HG03565 (cell line): ENCODE measurements around the gene TXLNA.
A peak's percentile ranks its signal among the peaks of the same experiment; 100 is the strongest.

Experiments used
- ATAC-seq: cut with Tn5 transposase; IDR thresholded peaks from one replicate; pipeline ENCODE4 v1.9.1; 2021; ENCODE audit warnings: mild to moderate bottlenecking, moderate library complexity; ENCODE audit not compliant: unreplicated experiment

Gene TXLNA

GRCh38 chr1:32208469-32208868, 29.0 kb downstream of the TXLNA start:
- no peak for ATAC-seq

DNA sequence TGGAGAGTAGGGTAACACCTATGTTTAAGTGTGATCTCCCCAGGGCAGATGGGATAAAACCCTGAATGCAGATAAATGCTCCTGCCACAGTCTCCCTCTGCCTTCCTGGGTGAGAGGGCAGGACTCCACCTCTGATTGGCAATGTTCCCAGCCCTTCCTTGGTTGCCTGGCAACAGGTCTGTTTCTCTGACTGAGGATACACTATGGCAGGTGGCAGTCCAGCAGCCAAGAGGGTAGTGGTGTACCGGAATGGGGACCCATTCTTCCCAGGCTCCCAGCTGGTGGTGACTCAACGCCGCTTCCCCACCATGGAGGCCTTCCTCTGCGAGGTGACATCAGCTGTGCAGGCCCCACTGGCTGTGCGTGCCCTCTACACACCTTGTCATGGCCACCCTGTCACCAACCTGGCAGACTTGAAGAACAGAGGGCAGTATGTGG, 29.4 kb downstream of the TXLNA start, which contains the start of gene DCDC2B:
DCDC2B (plus strand) TSS at position 199 of the 438 bp plus-strand sequence; CDS start at position 204, 5 bp downstream.
- no peak for ATAC-seq

DNA sequence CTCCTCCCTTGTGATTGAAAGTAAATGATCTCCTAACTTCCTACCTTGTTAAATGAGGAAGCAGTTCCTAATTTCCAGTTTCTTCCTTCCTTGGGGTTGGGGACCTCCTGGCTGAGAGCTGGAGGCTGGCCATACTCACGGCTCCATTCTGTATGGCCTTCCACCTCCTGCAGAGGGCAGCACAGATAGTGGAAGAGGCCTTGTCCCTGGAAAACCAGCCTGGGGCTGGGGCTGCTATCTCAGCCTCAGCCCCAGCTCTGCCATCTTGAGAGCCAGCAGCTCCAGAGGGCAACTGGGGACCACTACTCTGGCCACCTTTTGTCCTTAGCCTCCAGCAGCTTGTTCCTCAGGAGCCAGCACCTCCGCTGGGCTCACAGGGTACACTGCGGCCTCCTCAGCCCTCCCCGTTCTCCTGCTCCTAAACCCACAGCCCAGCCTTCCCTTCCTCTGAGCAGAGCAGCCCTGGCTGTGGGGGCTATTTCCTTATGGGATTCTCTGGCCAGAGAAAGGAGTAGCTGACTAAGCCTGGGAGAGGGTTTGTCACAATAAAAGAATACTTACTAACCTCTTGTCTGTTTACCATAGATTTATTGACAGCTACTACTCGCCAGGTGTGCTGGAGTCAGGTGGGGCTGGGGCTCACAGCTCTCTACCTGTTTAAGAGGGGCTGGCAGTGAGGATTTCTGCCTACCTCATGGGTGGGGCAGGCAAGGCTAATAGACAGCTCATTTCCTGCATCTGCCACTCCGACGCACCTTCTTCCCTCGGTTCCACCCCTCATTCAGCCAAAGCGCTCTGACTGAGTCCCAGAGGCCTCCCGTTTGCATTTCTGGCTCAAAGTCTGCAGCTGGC, 36.4 kb downstream of the TXLNA start:
- ATAC-seq, result no peak

DNA sequence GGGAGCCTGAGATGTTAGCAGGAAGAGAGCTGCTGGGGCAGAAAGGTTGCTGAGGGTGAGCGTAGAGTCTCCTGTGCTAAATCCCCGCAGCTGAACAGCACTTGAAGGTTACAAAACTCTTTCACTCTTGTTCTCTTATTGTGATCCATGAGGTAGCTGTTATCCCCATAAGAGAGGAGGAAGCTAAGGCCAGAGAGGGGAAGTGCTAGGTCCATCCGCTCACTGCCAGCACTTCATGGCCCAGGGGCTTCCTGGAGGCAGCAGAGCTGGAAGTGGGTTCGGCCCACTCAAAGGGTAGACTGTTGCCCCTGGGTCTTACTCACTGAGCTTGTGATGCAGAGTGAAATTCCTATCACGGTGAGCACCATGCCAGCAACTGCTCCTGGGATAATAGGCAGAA, 37.1 kb downstream of the TXLNA start:
- no peak for ATAC-seq

GRCh38 chr1:32219022-32219421, 39.5 kb downstream of the TXLNA start:
- no peak for ATAC-seq

- ATAC-seq, result no peak
Observed at GRCh38 chr1:32220746-32221580, 41.5 kb downstream of the TXLNA start.

DNA sequence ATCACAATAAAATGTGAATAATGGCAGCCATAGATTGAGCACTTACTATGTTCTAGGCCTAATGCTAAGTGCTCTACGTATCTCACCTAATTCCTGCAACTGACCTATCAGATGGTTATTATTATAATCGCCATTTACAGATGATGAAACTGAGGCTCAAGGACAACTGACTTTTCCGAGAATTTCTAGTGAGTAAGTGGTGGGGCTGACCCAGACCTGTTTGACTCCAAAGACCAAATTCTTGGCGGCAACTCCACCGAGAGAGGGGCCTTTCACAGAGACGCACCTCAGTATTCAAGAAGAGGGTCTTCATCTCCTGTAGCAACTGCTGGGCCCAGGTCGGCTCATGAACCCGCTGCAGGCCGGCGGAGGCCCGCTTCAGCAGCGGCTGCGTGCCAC, 42.1 kb downstream of the TXLNA start:
- no peak for ATAC-seq

DNA sequence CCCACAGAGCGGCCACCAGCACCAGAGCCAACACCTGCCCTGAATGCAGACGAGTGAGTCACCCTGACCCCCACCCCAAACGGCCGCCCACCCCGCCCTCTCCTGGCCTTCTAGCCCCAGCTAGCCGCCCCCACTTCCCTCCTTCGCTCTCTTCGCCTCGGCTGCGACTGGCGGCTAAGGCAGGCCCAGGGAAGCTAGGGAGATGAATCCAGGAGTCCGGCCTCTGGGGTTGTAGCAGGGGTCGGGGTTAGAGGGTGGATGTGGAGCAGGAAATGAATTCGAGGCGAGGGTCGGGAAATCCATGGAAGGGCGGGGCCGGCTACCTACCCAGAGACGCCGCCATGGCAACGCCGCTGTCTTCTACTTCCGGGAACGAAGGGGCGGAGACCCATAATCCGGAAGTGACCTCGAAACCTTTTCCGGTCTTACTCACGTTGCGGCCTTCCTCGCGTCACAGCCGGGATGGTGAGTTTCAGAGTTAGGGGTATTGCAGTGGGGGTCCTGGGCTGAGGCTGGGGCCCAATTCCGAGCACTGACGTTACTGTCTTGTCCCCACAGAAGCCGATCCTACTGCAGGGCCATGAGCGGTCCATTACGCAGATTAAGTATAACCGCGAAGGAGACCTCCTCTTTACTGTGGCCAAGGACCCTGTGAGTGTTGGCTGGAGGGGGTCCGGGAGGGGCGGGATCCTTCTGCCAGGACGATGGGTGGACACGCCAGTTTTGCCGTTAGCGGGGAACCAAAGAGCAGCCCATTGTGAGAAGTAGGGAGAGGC, 42.7 kb downstream of the TXLNA start, which contains the start of the genes EIF3I and TMEM234:
EIF3I (plus strand) TSS at position 428 of the 776 bp plus-strand sequence; CDS start at position 463, 35 bp downstream.
TMEM234 (minus strand) TSS at position 374 of the 776 bp plus-strand sequence; CDS start at position 343, 31 bp downstream.
- ATAC-seq, result peak; percentile 90

DNA sequence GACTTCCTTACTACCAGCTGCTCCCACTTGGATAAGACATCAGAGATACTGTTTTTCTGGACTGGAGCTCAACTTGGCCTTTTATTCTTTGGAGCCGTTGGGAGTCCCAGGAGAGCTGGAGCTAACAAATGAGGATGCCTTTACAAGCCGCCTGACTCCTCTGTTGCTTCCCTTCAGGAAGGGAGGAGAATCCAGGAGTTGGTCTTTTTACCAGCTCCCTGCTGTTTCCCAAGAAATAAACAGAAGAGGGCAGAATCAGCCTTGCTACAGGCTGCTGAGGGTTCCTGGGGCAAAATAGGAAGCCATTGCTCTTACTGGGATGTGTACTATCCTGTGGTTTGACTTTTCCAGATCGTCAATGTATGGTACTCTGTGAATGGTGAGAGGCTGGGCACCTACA, 44.2 kb downstream of the TXLNA start:
- no peak for ATAC-seq

DNA sequence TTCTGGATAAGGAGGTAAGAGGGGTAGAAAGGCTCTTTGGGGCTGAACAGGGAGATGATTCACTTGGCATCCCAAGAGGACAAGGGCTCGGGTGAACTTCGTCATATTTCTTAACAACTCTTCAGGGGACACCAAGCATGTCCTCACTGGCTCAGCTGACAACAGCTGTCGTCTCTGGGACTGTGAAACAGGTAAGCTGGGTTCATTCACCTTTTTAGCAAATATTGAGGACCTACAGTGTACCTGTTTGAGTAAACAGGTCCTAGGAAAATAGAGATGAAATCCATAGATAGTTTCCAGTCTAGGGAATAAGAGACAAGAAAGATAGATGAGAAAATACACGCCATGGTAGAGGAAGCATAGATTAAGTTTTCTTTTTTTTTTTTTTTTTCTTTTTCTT, 44.8 kb downstream of the TXLNA start:
- ATAC-seq, result no peak

DNA sequence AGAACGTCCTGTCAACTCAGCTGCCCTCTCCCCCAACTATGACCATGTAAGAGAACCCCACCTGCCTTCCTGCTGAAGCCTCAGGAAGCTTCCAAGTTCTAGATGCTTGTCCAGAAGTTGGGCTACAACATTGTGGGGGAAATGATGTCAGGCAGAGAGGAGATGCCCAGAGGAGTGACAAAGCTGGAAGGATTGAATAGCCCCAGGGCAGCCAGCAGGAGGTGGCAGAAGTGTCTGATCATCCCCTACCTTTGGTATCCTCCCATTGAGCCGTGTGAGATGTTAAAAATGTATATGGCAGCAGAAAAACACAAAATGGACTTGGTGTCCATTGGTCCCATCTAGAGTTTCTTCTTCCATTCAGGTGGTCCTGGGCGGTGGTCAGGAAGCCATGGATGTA, 49.3 kb downstream of the TXLNA start:
- no peak for ATAC-seq

- ATAC-seq, result no peak
Observed at GRCh38 chr1:32231843-32232432, 52.5 kb downstream of the TXLNA start.

DNA sequence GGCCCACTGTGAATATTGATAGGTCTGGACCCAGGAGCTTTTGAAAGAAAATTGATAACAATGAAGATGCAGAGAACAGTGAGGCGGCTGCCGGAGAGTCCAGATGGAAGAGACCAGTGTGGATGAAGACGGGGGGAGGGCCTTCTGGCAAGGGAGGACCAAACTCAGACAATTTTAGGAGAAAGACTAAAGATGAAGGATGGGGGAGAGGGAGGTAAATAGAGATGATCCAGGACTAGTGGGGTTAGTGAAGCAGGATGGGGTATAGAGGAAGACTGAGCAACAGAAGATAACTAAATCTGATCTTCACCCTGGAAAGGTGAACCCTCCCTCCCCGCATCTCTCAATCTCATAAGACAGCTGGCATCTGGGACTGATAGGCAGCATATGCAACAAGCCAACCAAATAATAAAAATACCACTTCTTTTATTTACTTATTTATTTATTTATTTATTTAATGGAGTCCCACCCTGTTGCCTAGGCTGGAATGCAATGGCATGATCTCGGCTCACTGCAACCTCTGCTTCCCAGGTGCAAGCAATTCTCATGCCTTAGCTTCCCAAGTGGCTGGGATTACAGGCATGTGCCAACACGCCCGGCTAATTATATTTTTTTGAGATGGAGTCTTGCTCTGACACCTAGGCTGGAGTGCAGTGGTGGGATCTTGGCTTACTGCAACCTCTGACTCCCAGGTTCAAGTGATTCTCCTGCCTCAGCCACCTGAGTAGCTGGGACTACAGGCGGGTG, 53.3 kb downstream of the TXLNA start:
- no peak for ATAC-seq

DNA sequence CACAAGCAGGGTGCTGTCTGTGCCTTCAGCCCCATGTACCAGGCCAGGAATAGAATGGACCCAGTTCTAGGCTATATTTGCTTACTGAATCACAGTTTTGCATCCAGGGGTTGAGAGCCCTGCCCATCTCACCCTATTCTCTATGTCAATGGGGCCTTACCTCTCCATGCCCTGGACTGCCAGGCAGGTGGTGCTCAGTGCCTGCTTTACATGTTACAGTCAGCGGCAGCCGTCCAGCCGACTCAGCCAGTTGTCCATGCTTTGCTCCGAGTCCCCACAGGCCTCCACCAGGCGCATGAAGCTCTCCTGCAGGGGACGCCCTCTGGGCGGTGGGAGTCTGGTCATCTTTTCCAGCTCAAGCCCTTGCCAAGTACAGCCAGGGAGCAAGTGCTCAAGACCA, 55.3 kb downstream of the TXLNA start:
- no peak for ATAC-seq

- ATAC-seq, result no peak
Observed at GRCh38 chr1:32239337-32239736, 59.9 kb downstream of the TXLNA start.

- no peak for ATAC-seq
Observed at GRCh38 chr1:32239790-32240139, 60.3 kb downstream of the TXLNA start.

DNA sequence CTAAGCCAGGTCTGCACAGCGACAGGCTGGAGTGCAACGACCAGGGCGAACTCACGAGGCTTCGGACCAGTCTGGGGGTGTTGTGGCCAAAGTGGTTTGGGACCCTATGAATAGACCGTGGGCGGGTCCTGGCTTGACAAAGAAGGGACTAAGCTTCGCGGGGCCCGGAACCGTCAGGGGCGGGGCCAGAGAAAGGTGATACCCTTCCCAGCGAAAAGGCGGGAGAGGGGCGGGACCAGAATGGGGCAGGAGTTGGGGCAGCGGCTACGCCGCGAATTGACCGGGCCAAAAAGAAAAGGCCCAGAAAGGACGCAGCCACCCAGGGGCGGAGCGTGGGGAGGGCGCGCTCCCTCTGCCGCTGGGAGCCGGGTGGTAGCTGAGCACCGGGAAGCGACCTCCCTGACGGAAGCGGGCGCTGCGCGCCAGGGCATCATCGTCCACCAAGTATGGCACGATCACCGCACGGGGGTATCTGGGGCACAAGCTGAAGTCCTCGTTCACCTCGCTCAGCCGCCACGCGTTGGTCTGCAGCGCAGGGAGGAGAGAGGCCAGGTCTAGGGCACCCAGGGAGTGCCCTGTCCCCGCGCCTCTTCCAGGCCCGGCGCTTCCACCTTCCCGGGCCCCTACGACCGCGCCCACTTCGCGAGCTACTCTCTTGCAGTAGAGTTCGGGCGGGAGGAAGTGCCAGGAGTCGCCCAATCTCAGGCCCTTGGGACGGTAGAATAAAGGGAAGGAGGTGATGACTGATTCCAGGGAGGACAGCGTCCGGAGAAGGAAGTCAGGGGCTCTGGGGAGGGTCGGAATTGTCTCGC, 60.9 kb downstream of the TXLNA start:
- no peak for ATAC-seq

DNA sequence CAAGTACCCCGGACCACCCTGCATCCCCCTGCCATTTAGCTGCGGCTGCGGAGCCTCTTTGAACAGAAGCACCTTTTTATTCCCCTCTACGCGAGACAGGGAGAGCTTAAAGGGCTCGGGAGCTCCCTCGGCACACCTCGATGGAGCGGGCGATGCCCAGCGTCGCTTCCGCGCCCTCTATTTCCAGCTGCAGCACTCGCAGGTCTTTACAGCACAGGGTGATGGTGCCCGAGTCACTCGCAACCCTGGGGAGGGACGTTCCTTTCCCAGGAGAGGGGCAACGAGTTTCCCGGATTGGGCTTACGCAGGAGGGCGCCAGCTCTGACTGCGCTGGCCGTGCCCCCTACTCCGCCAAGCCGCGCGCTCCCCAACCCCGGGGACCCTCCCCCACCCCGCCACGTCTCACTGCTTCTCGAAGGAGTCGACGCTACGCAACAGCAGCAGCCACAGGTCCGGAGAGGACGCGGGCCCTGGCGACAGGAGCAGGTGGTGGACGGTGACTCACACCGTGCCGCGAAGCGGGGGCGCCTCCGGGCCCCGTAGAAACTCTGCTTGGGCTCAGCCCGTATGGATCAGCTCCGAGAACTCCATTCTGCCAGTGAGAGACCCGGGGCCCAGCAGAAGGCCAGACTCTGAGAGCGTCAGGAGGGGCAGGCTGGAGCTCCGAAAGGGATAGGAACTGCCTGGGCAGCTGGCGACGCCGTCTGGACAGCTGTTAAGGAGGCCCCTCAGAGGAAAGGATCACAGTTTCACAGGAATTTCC, 61.7 kb downstream of the TXLNA start:
- ATAC-seq, result no peak
